Measurements from ENCODE around the gene RNASE12.

RNASE12 gene

GRCh38 chr14:20591235-20591634, at the start of gene RNASE12:
Gene RNASE12, minus strand, starts transcription at chr14:20591376. Its CDS starts 653 bp downstream, at chr14:20590723.
- H3K27me3 ChIP-seq (ENCODE audit: control insufficient read depth, insufficient read depth, low read length) = no peaks in the 10 kb centered on the region
- H3K27ac ChIP-seq (ENCODE audit: low read depth, low read length) = no peak within 1 kb of the TSS
- H3K9me3 ChIP-seq (ENCODE audit: control insufficient read depth, insufficient read depth, low read length) = no peaks in the 10 kb centered on the region
- no peak within 1 kb of the TSS for H3K9ac ChIP-seq (ENCODE audit: low read depth, low read length)
- peaks cover 3% of the 10 kb centered on the region; the same call in 1 of the 2 replicates for H3K4me1 ChIP-seq (ENCODE audit: control insufficient read depth, insufficient read depth, low read length)
- no peaks in the 10 kb centered on the region for H3K36me3 ChIP-seq (ENCODE audit: control insufficient read depth, insufficient read depth, low read length)
- no peak within 1 kb of the TSS for H3K4me3 ChIP-seq (ENCODE audit: low read depth, low read length)

- Histone ChIP-seq H3K36me3 (ENCODE audit: control insufficient read depth, insufficient read depth, low read length) (no peaks in the 10 kb centered on the region), H3K4me1 (ENCODE audit: control insufficient read depth, insufficient read depth, low read length) (0 out of 2 replicates have a peak, but pooled peaks cover 9% of the 10 kb centered on the region), H3K27me3 (ENCODE audit: control insufficient read depth, insufficient read depth, low read length) (peaks cover 31% of the 10 kb centered on the region), H3K9me3 (ENCODE audit: control insufficient read depth, insufficient read depth, low read length) (no peaks in the 10 kb centered on the region), H3K9ac (ENCODE audit: low read depth, low read length) (no peak overlapping the region), H3K4me3 (ENCODE audit: low read depth, low read length) (peak overlapping the region; percentile 88), H3K27ac (ENCODE audit: low read depth, low read length) (peak overlapping the region; percentile 68)
Observed at GRCh38 chr14:20632831-20633691, 41.9 kb upstream of the RNASE12 start.

GRCh38 chr14:20632448-20632830, 41.3 kb upstream of the RNASE12 start:
- H3K36me3 ChIP-seq (ENCODE audit: control insufficient read depth, insufficient read depth, low read length) = no peaks in the 10 kb centered on the region
- no peaks in the 10 kb centered on the region for H3K9me3 ChIP-seq (ENCODE audit: control insufficient read depth, insufficient read depth, low read length)
- peak overlapping the region; percentile 88 for H3K4me3 ChIP-seq (ENCODE audit: low read depth, low read length)
- peaks cover 37% of the 10 kb centered on the region for H3K27me3 ChIP-seq (ENCODE audit: control insufficient read depth, insufficient read depth, low read length)
- H3K9ac ChIP-seq (ENCODE audit: low read depth, low read length) = no peak overlapping the region
- H3K27ac ChIP-seq (ENCODE audit: low read depth, low read length) = no peak overlapping the region
- H3K4me1 ChIP-seq (ENCODE audit: control insufficient read depth, insufficient read depth, low read length) = peaks cover 15% of the 10 kb centered on the region; the same call in 1 of the 2 replicates

- peaks cover 41% of the 10 kb centered on the region for H3K27me3 ChIP-seq (ENCODE audit: control insufficient read depth, insufficient read depth, low read length)
- no peak overlapping the region for H3K27ac ChIP-seq (ENCODE audit: low read depth, low read length)
Observed at GRCh38 chr14:20631880-20632389, 40.8 kb upstream of the RNASE12 start.

GRCh38 chr14:20631023-20631879, 40.1 kb upstream of the RNASE12 start:
- Histone ChIP-seq H3K27me3 (ENCODE audit: control insufficient read depth, insufficient read depth, low read length) (peaks cover 48% of the 10 kb centered on the region), H3K9ac (ENCODE audit: low read depth, low read length) (no peak overlapping the region)

More at GRCh38 chr14:20631880-20632389, 40.8 kb upstream of the RNASE12 start:
- no peaks in the 10 kb centered on the region for H3K36me3 ChIP-seq (ENCODE audit: control insufficient read depth, insufficient read depth, low read length)
- no peak overlapping the region for H3K9ac ChIP-seq (ENCODE audit: low read depth, low read length)
- no peaks in the 10 kb centered on the region for H3K9me3 ChIP-seq (ENCODE audit: control insufficient read depth, insufficient read depth, low read length)
- peaks cover 18% of the 10 kb centered on the region for H3K4me1 ChIP-seq (ENCODE audit: control insufficient read depth, insufficient read depth, low read length)
- peak overlapping the region; percentile 88 for H3K4me3 ChIP-seq (ENCODE audit: low read depth, low read length)

GRCh38 chr14:20630340-20631022, 39.3 kb upstream of the RNASE12 start:
- no peak overlapping the region for H3K9ac ChIP-seq (ENCODE audit: low read depth, low read length)
- peaks cover 19% of the 10 kb centered on the region for H3K4me1 ChIP-seq (ENCODE audit: control insufficient read depth, insufficient read depth, low read length)
- no peaks in the 10 kb centered on the region for H3K36me3 ChIP-seq (ENCODE audit: control insufficient read depth, insufficient read depth, low read length)
- H3K9me3 ChIP-seq (ENCODE audit: control insufficient read depth, insufficient read depth, low read length) = no peaks in the 10 kb centered on the region
- peaks cover 49% of the 10 kb centered on the region for H3K27me3 ChIP-seq (ENCODE audit: control insufficient read depth, insufficient read depth, low read length)
- peak overlapping the region; percentile 88 for H3K4me3 ChIP-seq (ENCODE audit: low read depth, low read length)
- H3K27ac ChIP-seq (ENCODE audit: low read depth, low read length) = no peak overlapping the region

More at GRCh38 chr14:20631023-20631879, 40.1 kb upstream of the RNASE12 start:
- Histone ChIP-seq H3K4me3 (ENCODE audit: low read depth, low read length) (peak overlapping the region; percentile 88), H3K9me3 (ENCODE audit: control insufficient read depth, insufficient read depth, low read length) (no peaks in the 10 kb centered on the region), H3K4me1 (ENCODE audit: control insufficient read depth, insufficient read depth, low read length) (peaks cover 19% of the 10 kb centered on the region), H3K36me3 (ENCODE audit: control insufficient read depth, insufficient read depth, low read length) (no peaks in the 10 kb centered on the region), H3K27ac (ENCODE audit: low read depth, low read length) (no peak overlapping the region)

- peaks cover 50% of the 10 kb centered on the region for H3K27me3 ChIP-seq (ENCODE audit: control insufficient read depth, insufficient read depth, low read length)
- no peaks in the 10 kb centered on the region for H3K9me3 ChIP-seq (ENCODE audit: control insufficient read depth, insufficient read depth, low read length)
- no peaks in the 10 kb centered on the region for H3K36me3 ChIP-seq (ENCODE audit: control insufficient read depth, insufficient read depth, low read length)
- H3K4me1 ChIP-seq (ENCODE audit: control insufficient read depth, insufficient read depth, low read length) = peaks cover 16% of the 10 kb centered on the region
- peak overlapping the region; percentile 57 for H3K4me3 ChIP-seq (ENCODE audit: low read depth, low read length)
- H3K27ac ChIP-seq (ENCODE audit: low read depth, low read length) = no peak overlapping the region
- H3K9ac ChIP-seq (ENCODE audit: low read depth, low read length) = no peak overlapping the region
Observed at GRCh38 chr14:20628063-20628854, 37.1 kb upstream of the RNASE12 start.

GRCh38 chr14:20627346-20628027, 36.3 kb upstream of the RNASE12 start:
- H3K9ac ChIP-seq (ENCODE audit: low read depth, low read length) = no peak overlapping the region
- peaks cover 50% of the 10 kb centered on the region for H3K27me3 ChIP-seq (ENCODE audit: control insufficient read depth, insufficient read depth, low read length)
- no peak overlapping the region for H3K27ac ChIP-seq (ENCODE audit: low read depth, low read length)
- H3K4me1 ChIP-seq (ENCODE audit: control insufficient read depth, insufficient read depth, low read length) = peaks cover 16% of the 10 kb centered on the region
- no peaks in the 10 kb centered on the region for H3K36me3 ChIP-seq (ENCODE audit: control insufficient read depth, insufficient read depth, low read length)
- H3K4me3 ChIP-seq (ENCODE audit: low read depth, low read length) = peak overlapping the region; percentile 87
- no peaks in the 10 kb centered on the region for H3K9me3 ChIP-seq (ENCODE audit: control insufficient read depth, insufficient read depth, low read length)

GRCh38 chr14:20626274-20626673, 35.1 kb upstream of the RNASE12 start:
- Histone ChIP-seq H3K27me3 (ENCODE audit: control insufficient read depth, insufficient read depth, low read length) (peaks cover 40% of the 10 kb centered on the region), H3K4me3 (ENCODE audit: low read depth, low read length) (peak overlapping the region; percentile 87), H3K27ac (ENCODE audit: low read depth, low read length) (no peak overlapping the region)

More at GRCh38 chr14:20626274-20626673, 35.1 kb upstream of the RNASE12 start:
- H3K9me3 ChIP-seq (ENCODE audit: control insufficient read depth, insufficient read depth, low read length) = no peaks in the 10 kb centered on the region
- peaks cover 19% of the 10 kb centered on the region for H3K4me1 ChIP-seq (ENCODE audit: control insufficient read depth, insufficient read depth, low read length)
- H3K9ac ChIP-seq (ENCODE audit: low read depth, low read length) = no peak overlapping the region
- H3K36me3 ChIP-seq (ENCODE audit: control insufficient read depth, insufficient read depth, low read length) = no peaks in the 10 kb centered on the region

All from HUES48 (cell line).